Neural progenitor cell (in vitro differentiated cells): ENCODE results near the gene SLC4A7. TPM values are rescaled to one million over a fixed set of nuclear protein-coding genes. Genes with fewer than 3 reads are reported as not detected.
A peak's percentile ranks its signal among the peaks of the same experiment; 100 is the strongest.

Experiments used
- DNase-seq: peaks from one replicate; pipeline ENCODE4 v3.0.0-alpha.2; 2016; ENCODE audit warnings: low spot score
- H2AFZ ChIP-seq: fragments of 200-600 bp; sonication (generic); replicated peaks from 2 replicates; pipeline ENCODE4 v1.6.1; 2016; ENCODE audit warnings: antibody characterized with exemption
- H3F3A ChIP-seq: fragments of 200-600 bp; sonication (generic); 2 replicates; pipeline ENCODE4 v1.6.1; 2016; ENCODE audit warnings: antibody characterized with exemption, low read depth
- H3K27ac ChIP-seq: fragments of 200-600 bp; sonication (generic); 2 replicates; pipeline ENCODE4 v1.5.1; 2016; ENCODE audit warnings: mild to moderate bottlenecking
- H3K27me3 ChIP-seq: fragments of 200-600 bp; sonication (generic); 2 replicates; pipeline ENCODE4 v1.6.1; 2016; ENCODE audit warnings: mild to moderate bottlenecking, moderate library complexity
- H3K36me3 ChIP-seq: fragments of 200-600 bp; sonication (generic); 2 replicates; pipeline ENCODE4 v1.5.1; 2016
- H3K4me1 ChIP-seq: fragments of 200-600 bp; sonication (generic); 2 replicates; pipeline ENCODE4 v1.6.1; 2016; ENCODE audit warnings: mixed run types
- H3K4me2 ChIP-seq: fragments of 200-600 bp; sonication (generic); 2 replicates; pipeline ENCODE4 v1.6.1; 2016
- H3K4me3 ChIP-seq: fragments of 200-600 bp; sonication (generic); 2 replicates; pipeline ENCODE4 v1.5.1; 2016
- H3K79me2 ChIP-seq: fragments of 200-600 bp; sonication (generic); 2 replicates; pipeline ENCODE4 v1.6.1; 2016; ENCODE audit warnings: low read depth
- H3K9ac ChIP-seq: fragments of 200-600 bp; sonication (generic); 2 replicates; pipeline ENCODE4 v1.6.1; 2016
- H3K9me3 ChIP-seq: fragments of 200-600 bp; sonication (generic); 2 replicates; pipeline ENCODE4 v1.5.1; 2016; ENCODE audit warnings: low read depth
- H4K20me1 ChIP-seq: fragments of 200-600 bp; sonication (generic); 2 replicates; pipeline ENCODE4 v1.6.1; 2016; ENCODE audit warnings: low read depth
- H3K27ac Mint-ChIP-seq: 3 replicates; pipeline ENCODE4 v1.8.0; 2021; ENCODE audit warnings: mixed read lengths
- H3K27me3 Mint-ChIP-seq: 2 replicates; pipeline ENCODE4 v1.8.0; 2022; ENCODE audit warnings: low read depth, mild to moderate bottlenecking, inconsistent platforms, moderate library complexity, mixed read lengths; ENCODE audit not compliant: insufficient read depth
- H3K36me3 Mint-ChIP-seq: 3 replicates; pipeline ENCODE4 v1.8.0; 2021; ENCODE audit warnings: mixed read lengths
- H3K4me1 Mint-ChIP-seq: 3 replicates; pipeline ENCODE4 v1.8.0; 2021; ENCODE audit warnings: mixed read lengths
- H3K4me3 Mint-ChIP-seq: 3 replicates; pipeline ENCODE4 v1.8.0; 2021; ENCODE audit warnings: mild to moderate bottlenecking, moderate library complexity, mixed read lengths
- H3K9me3 Mint-ChIP-seq: 3 replicates; pipeline ENCODE4 v1.8.0; 2020; ENCODE audit warnings: mixed read lengths
- CTCF ChIP-seq: fragments of 200-600 bp; sonication (generic); IDR thresholded peaks from 2 replicates; pipeline ENCODE4 v1.5.1; 2017; ENCODE audit warnings: antibody characterized with exemption, mild to moderate bottlenecking
- EZH2 ChIP-seq: fragments of 200-600 bp; sonication (generic); IDR thresholded peaks from 2 replicates; pipeline ENCODE4 v1.6.1; 2017; ENCODE audit warnings: antibody characterized with exemption, mild to moderate bottlenecking, moderate library complexity
- EZH2phosphoT487 ChIP-seq: fragments of 200-600 bp; sonication (generic); IDR thresholded peaks from 2 replicates; pipeline ENCODE4 v1.6.1; 2017; ENCODE audit warnings: antibody characterized with exemption
- total RNA-seq: library from RNA; depleted of rRNA; stranded (reverse); fragments of >200 nt; gene quantifications from 2 replicates; pipeline ENCODE4 v1.2.3, GENCODE V29; 2015; ENCODE audit warnings: low replicate concordance

Gene SLC4A7
- total RNA-seq, 1 donor from 2014 or later, result 114 TPM

- TF ChIP-seq EZH2 (no peak), CTCF (no peak), EZH2phosphoT487 (no peak)
- Mint-ChIP-seq H3K4me3 (peak within 1 kb of the TSS; percentile 95), H3K36me3 (no peaks in the 10 kb centered on the region), H3K4me1 (peaks cover 13% of the 10 kb centered on the region), H3K9me3 (no peaks in the 10 kb centered on the region), H3K27me3 (peaks cover 5% of the 10 kb centered on the region), H3K27ac (peak within 1 kb of the TSS; percentile 42)
- no peaks in the 10 kb centered on the region for H3K4me1 ChIP-seq
- H3K9me3 ChIP-seq, result no peaks in the 10 kb centered on the region
- H3K4me2 ChIP-seq, result peak within 1 kb of the TSS; percentile 89
- no peak within 1 kb of the TSS for H3K9ac ChIP-seq
- H3K27ac ChIP-seq, result no peak within 1 kb of the TSS
- no peaks in the 10 kb centered on the region for H3K79me2 ChIP-seq
- H4K20me1 ChIP-seq, result peaks cover 7% of the 10 kb centered on the region
- peak; percentile 97 for DNase-seq
- peaks cover 12% of the 10 kb centered on the region for H3K27me3 ChIP-seq
- H2AFZ ChIP-seq, result peak within 1 kb of the TSS; percentile 53
- H3K4me3 ChIP-seq, result peak within 1 kb of the TSS; percentile 56
- H3K36me3 ChIP-seq, result peaks cover 4% of the 10 kb centered on the region
- H3F3A ChIP-seq, result peaks cover 10% of the 10 kb centered on the region
Measured at GRCh38 chr3:27368831-27369607, 115.2 kb downstream of the SLC4A7 start, which contains the start of gene NEK10. Gene NEK10, minus strand, starts transcription at chr3:27369383. Its CDS starts 16,501 bp downstream, at chr3:27352882.

GRCh38 chr3:27366062-27366591 lies 118.1 kb downstream of the SLC4A7 start:
- H3K9me3 ChIP-seq, result no peaks in the 10 kb centered on the region
- peaks cover 5% of the 10 kb centered on the region for H3K27me3 Mint-ChIP-seq
- no peak overlapping the region for H3K27ac Mint-ChIP-seq

More at GRCh38 chr3:27366062-27366591, 118.1 kb downstream of the SLC4A7 start:
- Mint-ChIP-seq H3K9me3 (no peaks in the 10 kb centered on the region), H3K4me3 (no peak overlapping the region), H3K36me3 (no peaks in the 10 kb centered on the region), H3K4me1 (peaks cover 13% of the 10 kb centered on the region)
- Histone ChIP-seq H3K27ac (no peak overlapping the region), H3K36me3 (no peaks in the 10 kb centered on the region), H3K79me2 (no peaks in the 10 kb centered on the region), H3K4me2 (no peak overlapping the region), H3K4me1 (no peaks in the 10 kb centered on the region), H3F3A (peaks cover 10% of the 10 kb centered on the region), H2AFZ (no peak overlapping the region), H4K20me1 (peaks cover 7% of the 10 kb centered on the region), H3K27me3 (peaks cover 12% of the 10 kb centered on the region), H3K9ac (no peak overlapping the region), H3K4me3 (no peak overlapping the region)
- DNase-seq, result no peak
- TF ChIP-seq EZH2phosphoT487, result no peak
- no peak for TF ChIP-seq CTCF
- no peak for TF ChIP-seq EZH2
